Neuronal stem cell (in vitro differentiated cells): ENCODE results near the gene ARIH1.

Experiments
- DNase-seq: peaks from one replicate; pipeline ENCODE4 v3.0.0-alpha.2; 2013; ENCODE audit warnings: low spot score
- H2AFZ ChIP-seq: one replicate; pipeline ENCODE4 v1.6.1; 2013; ENCODE audit warnings: mild to moderate bottlenecking, low read length, inconsistent platforms
- H2AK5ac ChIP-seq: 2 replicates; pipeline ENCODE4 v1.6.1; 2013; ENCODE audit warnings: low read depth, mild to moderate bottlenecking, inconsistent platforms, low read length, moderate library complexity, mixed read lengths
- H2BK120ac ChIP-seq: 2 replicates; pipeline ENCODE4 v1.6.1; 2013; ENCODE audit warnings: low read depth, mild to moderate bottlenecking, inconsistent platforms, low read length, moderate library complexity, mixed read lengths
- H2BK12ac ChIP-seq: one replicate; pipeline ENCODE4 v1.6.1; 2013; ENCODE audit warnings: low read length, inconsistent platforms
- H2BK15ac ChIP-seq: 2 replicates; pipeline ENCODE4 v1.6.1; 2013; ENCODE audit warnings: mild to moderate bottlenecking, low read length, inconsistent platforms, mixed read lengths
- H2BK5ac ChIP-seq: one replicate; pipeline ENCODE4 v1.6.1; 2013; ENCODE audit warnings: inconsistent platforms, mild to moderate bottlenecking, low read length, moderate library complexity
- H3K14ac ChIP-seq: one replicate; pipeline ENCODE4 v1.6.1; 2013; ENCODE audit warnings: low read length, inconsistent platforms
- H3K18ac ChIP-seq: 2 replicates; pipeline ENCODE4 v1.6.1; 2013; ENCODE audit warnings: low read length, inconsistent platforms
- H3K23ac ChIP-seq: 2 replicates; pipeline ENCODE4 v1.6.1; 2013; ENCODE audit warnings: low read depth, mild to moderate bottlenecking, mixed read lengths, low read length, inconsistent platforms; ENCODE audit not compliant: poor library complexity
- H3K27ac ChIP-seq: replicated peaks from 3 replicates; pipeline ENCODE4 v1.5.1; 2013; ENCODE audit warnings: low read length, inconsistent platforms
- H3K27me3 ChIP-seq, 3 experiments: 2 replicates each; pipeline ENCODE4 v1.6.1; 2013; ENCODE audit warnings: low read length in 3 of 3, mild to moderate bottlenecking in 2 of 3, inconsistent platforms in 1 of 3, low read depth in 1 of 3, mixed read lengths in 1 of 3, moderate library complexity in 1 of 3; ENCODE audit not compliant: control insufficient read depth in 3 of 3, insufficient read depth in 3 of 3
- H3K36me3 ChIP-seq, 2 donors: replicated peaks in 1 of 2; 2 replicates each; pipeline ENCODE4 v1.6.1; 2013; ENCODE audit warnings: low read length in 2 of 2; ENCODE audit not compliant: control insufficient read depth in 2 of 2, insufficient read depth in 2 of 2
- H3K4ac ChIP-seq: 2 replicates; pipeline ENCODE4 v1.6.1; 2013; ENCODE audit warnings: inconsistent platforms, mild to moderate bottlenecking, low read length, moderate library complexity
- H3K4me1 ChIP-seq, 2 donors: 1 replicate in 1 of 2; 2 replicates in 1 of 2; pipeline ENCODE4 v1.6.1; 2013; ENCODE audit warnings: low read length in 2 of 2, low read depth in 1 of 2; ENCODE audit not compliant: control insufficient read depth in 2 of 2, insufficient read depth in 1 of 2
- H3K4me2 ChIP-seq: one replicate; pipeline ENCODE4 v1.6.1; 2013; ENCODE audit warnings: mild to moderate bottlenecking, low read length, inconsistent platforms; ENCODE audit not compliant: insufficient read depth, poor library complexity, severe bottlenecking
- H3K4me3 ChIP-seq, 2 donors: 2 replicates each; pipeline ENCODE4 v1.5.1; 2013; ENCODE audit warnings: low read length in 2 of 2, mild to moderate bottlenecking in 2 of 2, inconsistent platforms in 1 of 2, moderate library complexity in 1 of 2
- H3K79me1 ChIP-seq: one replicate; pipeline ENCODE4 v1.6.1; 2013; ENCODE audit warnings: low read depth, mild to moderate bottlenecking, inconsistent platforms, low read length, moderate library complexity
- H3K9ac ChIP-seq: one replicate; pipeline ENCODE4 v1.6.1; 2013; ENCODE audit warnings: mild to moderate bottlenecking, low read depth, low read length, inconsistent platforms; ENCODE audit not compliant: poor library complexity
- H3K9me3 ChIP-seq, 2 donors: replicated peaks in 1 of 2; 2 replicates each; pipeline versions ENCODE3 to v1.6.1; 2013; ENCODE audit warnings: low read length in 2 of 2, mild to moderate bottlenecking in 2 of 2, inconsistent platforms in 1 of 2, low read depth in 1 of 2, mixed read lengths in 1 of 2, moderate library complexity in 1 of 2; ENCODE audit not compliant: control insufficient read depth in 2 of 2, insufficient read depth in 1 of 2
- H4K8ac ChIP-seq: one replicate; pipeline ENCODE4 v1.6.1; 2013; ENCODE audit warnings: low read depth, mild to moderate bottlenecking, inconsistent platforms, low read length, moderate library complexity
- H4K91ac ChIP-seq: one replicate; pipeline ENCODE4 v1.6.1; 2013; ENCODE audit warnings: low read length, low read depth, mild to moderate bottlenecking, inconsistent platforms; ENCODE audit not compliant: poor library complexity
- WGBS, 2 donors: extraction: QIAGEN DNeasy Blood & Tissue Kit; methylation state at CpG; one replicate each; pipeline ENCODE4 v1.1.7; 2013; ENCODE audit warnings: missing lambda C conversion rate in 2 of 2, mixed read lengths in 1 of 2; ENCODE audit not compliant: insufficient read length in 2 of 2, insufficient replicate concordance in 1 of 2; ENCODE audit errors: extremely low coverage in 2 of 2; 5-methylcytosine and 5-hydroxymethylcytosine counted together

Gene ARIH1

DNA sequence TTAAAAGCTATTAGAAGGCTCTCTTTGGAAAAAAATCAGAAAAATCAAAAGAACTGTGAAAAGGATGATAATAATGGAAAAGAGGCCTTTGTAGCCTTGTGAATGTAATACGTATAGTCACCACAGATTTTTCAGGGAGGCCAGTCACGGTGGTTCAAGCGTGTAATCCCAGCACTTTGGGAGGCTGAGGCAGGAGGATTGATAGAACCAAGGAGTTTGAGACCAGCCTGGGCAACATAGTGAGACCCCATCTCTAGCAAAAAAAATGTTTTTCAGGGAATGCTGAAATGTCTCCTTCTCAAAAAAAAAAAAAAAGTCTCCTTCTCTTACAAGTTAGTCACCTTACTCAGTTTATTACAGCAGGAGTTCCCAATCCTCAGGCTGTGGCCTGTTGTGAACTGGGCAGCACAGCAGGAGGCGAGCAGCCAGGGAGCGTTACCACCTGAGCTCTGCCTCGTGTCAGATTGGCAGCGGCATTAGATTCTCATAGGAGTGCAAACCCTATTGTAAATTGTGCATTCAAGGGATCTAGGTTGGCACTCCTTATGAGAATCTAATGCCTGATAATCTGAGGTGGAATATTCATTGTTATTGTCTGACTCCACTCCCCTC is 15.9 kb downstream of the ARIH1 start:
- no CpG with 5 or more reads among the region's 7 CpGs for WGBS, 2 donors
- no peak overlapping the region for H3K23ac ChIP-seq

DNA sequence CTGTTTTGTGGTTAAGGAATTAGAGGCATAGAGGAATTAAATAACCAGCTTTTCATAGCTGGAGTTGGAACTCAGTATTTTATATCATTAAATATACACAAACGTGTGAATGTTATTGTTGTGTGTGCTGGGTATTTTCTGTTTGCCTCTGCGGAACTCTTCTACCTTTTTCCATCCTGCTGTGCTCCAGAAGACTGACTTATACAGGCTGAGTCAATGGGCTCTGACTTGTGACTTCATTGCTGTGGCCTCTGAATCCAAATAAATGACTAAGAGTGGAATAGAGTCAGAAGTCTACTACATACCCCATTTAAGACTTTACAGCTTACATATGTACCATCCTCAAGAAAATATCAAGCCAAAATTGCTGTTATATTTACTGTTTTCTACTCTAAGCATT is 17.6 kb downstream of the ARIH1 start:
- Histone ChIP-seq H2BK15ac (no peak overlapping the region), H2BK120ac (no peak overlapping the region), H3K27me3 (no peaks in the 10 kb centered on the region), H3K4me3 (no peak overlapping the region), H3K14ac (no peak overlapping the region), H2AK5ac (no peak overlapping the region), H2AFZ (no peak overlapping the region), H2BK5ac (no peak overlapping the region), H3K4me2 (no peak overlapping the region), H3K18ac (no peak overlapping the region), H3K23ac (no peak overlapping the region), H4K8ac (no peak overlapping the region), H3K27ac (no peak overlapping the region), H3K9ac (no peak overlapping the region), H3K9me3 (peaks cover 0 to 4% of the 10 kb centered on the region in 2 donors), H2BK12ac (no peak overlapping the region), H4K91ac (no peak overlapping the region), H3K4ac (no peak overlapping the region), H3K79me1 (peaks cover 2% of the 10 kb centered on the region), H3K4me1 (no peaks in the 10 kb centered on the region), H3K36me3 (peaks cover 2 to 70% of the 10 kb centered on the region in 2 donors)
- no peak for DNase-seq
- no CpG with 5 or more reads among the region's 2 CpGs for WGBS, 2 donors

More for the DNA sequence above, 15.9 kb downstream of the ARIH1 start:
- H3K36me3 ChIP-seq: peaks cover 2 to 72% of the 10 kb centered on the region in 2 donors
- H2BK120ac ChIP-seq: no peak overlapping the region
- no peak overlapping the region for H3K14ac ChIP-seq
- H2BK15ac ChIP-seq: no peak overlapping the region
- H2BK12ac ChIP-seq: no peak overlapping the region
- no peaks in the 10 kb centered on the region for H3K27me3 ChIP-seq
- H2AK5ac ChIP-seq: no peak overlapping the region
- no peak overlapping the region for H2BK5ac ChIP-seq
- H3K4me1 ChIP-seq: no peaks in the 10 kb centered on the region
- no peak overlapping the region for H3K4me2 ChIP-seq
- no peak overlapping the region for H2AFZ ChIP-seq
- H3K4me3 ChIP-seq: no peak overlapping the region
- H3K4ac ChIP-seq: no peak overlapping the region
- no peak overlapping the region for H4K91ac ChIP-seq
- no peak overlapping the region for H3K9ac ChIP-seq
- H3K27ac ChIP-seq: no peak overlapping the region
- no peak for DNase-seq
- peaks cover 0 to 4% of the 10 kb centered on the region in 2 donors for H3K9me3 ChIP-seq
- H3K79me1 ChIP-seq: peaks cover 3% of the 10 kb centered on the region
- H3K18ac ChIP-seq: no peak overlapping the region
- H4K8ac ChIP-seq: no peak overlapping the region

DNA sequence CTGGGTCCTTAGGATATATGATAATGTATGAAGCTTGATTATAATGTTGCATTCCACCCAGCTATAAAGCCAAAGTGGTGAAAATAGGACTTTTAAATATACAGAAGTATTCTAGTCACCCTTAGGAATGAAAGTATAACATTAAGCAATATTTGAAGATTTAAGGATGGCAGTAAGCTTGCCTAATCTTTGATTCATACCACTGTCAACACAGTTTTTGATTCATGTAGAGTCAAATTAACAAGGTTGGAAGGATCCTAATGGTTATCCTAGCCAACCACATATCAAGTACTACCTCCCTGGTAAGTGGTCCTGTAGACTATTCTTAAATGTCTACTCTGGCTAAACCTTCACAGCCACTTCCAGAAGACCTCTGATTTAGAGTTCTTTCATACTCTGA is 18.6 kb downstream of the ARIH1 start:
- DNase-seq: no peak
- H3K9me3 ChIP-seq: peaks cover 0 to 4% of the 10 kb centered on the region in 2 donors
- no peak overlapping the region for H2BK12ac ChIP-seq
- no peak overlapping the region for H2BK120ac ChIP-seq
- H3K4me1 ChIP-seq: no peaks in the 10 kb centered on the region
- no peak overlapping the region for H3K9ac ChIP-seq
- no peak overlapping the region for H2AFZ ChIP-seq
- no peak overlapping the region for H4K8ac ChIP-seq
- H3K14ac ChIP-seq: no peak overlapping the region
- H3K4me3 ChIP-seq: no peak overlapping the region
- H3K79me1 ChIP-seq: peaks cover 2% of the 10 kb centered on the region
- H3K27me3 ChIP-seq: no peaks in the 10 kb centered on the region
- H4K91ac ChIP-seq: no peak overlapping the region
- no peak overlapping the region for H3K23ac ChIP-seq
- H3K36me3 ChIP-seq: peaks cover 2 to 70% of the 10 kb centered on the region in 2 donors
- no peak overlapping the region for H2BK15ac ChIP-seq
- no peak overlapping the region for H3K4ac ChIP-seq
- H3K27ac ChIP-seq: no peak overlapping the region
- H2BK5ac ChIP-seq: no peak overlapping the region
- no peak overlapping the region for H3K4me2 ChIP-seq
- H3K18ac ChIP-seq: no peak overlapping the region
- H2AK5ac ChIP-seq: no peak overlapping the region

DNA sequence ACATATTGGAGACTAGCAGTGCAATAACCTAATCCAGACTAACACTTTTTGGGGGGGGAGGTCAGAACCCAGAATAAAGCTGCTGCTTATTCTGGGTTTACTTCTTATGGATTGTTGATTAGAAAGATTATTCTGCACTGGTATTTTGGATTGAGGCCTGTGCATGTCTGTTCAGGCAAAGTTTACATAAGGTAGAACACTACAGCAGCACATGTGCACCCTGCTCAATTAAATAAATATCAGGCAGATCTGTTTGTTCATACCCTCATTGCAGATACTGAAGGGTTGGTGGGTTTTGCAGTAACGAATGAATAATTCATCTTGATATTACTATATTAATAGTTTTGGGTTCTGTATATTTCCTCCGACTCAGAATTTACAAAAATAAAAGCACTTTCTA is 19.1 kb downstream of the ARIH1 start:
- H4K91ac ChIP-seq: no peak overlapping the region
- peaks cover 2% of the 10 kb centered on the region for H3K79me1 ChIP-seq
- peaks cover 2 to 70% of the 10 kb centered on the region in 2 donors for H3K36me3 ChIP-seq
- no peak for DNase-seq
- H3K27ac ChIP-seq: no peak overlapping the region
- H3K18ac ChIP-seq: no peak overlapping the region
- H3K4me2 ChIP-seq: no peak overlapping the region
- no peak overlapping the region for H3K4ac ChIP-seq
- no peak overlapping the region for H2BK15ac ChIP-seq
- H4K8ac ChIP-seq: no peak overlapping the region
- H3K4me3 ChIP-seq: no peak overlapping the region
- H2BK12ac ChIP-seq: no peak overlapping the region
- H2AFZ ChIP-seq: no peak overlapping the region
- no peak overlapping the region for H2BK120ac ChIP-seq
- no peaks in the 10 kb centered on the region for H3K27me3 ChIP-seq
- no CpG with 5 or more reads among the region's 2 CpGs for WGBS, 2 donors
- no peak overlapping the region for H2BK5ac ChIP-seq
- no peak overlapping the region for H3K14ac ChIP-seq
- H2AK5ac ChIP-seq: no peak overlapping the region
- H3K9ac ChIP-seq: no peak overlapping the region
- H3K9me3 ChIP-seq: peaks cover 0 to 4% of the 10 kb centered on the region in 2 donors
- no peak overlapping the region for H3K23ac ChIP-seq
- H3K4me1 ChIP-seq: no peaks in the 10 kb centered on the region
